K562 (cell line): ENCODE data around the gene IRGQ. TPM values are rescaled to one million over a fixed set of nuclear protein-coding genes. Genes with fewer than 3 reads are reported as not detected.

Source experiments
- BRD9 ChIP-seq: fragments of 450-650 bp; IDR thresholded peaks from 2 replicates; pipeline ENCODE4 v1.6.1; 2018; ENCODE audit warnings: low read depth; ENCODE audit not compliant: partially characterized antibody
- CTBP1 ChIP-seq: fragments of 450-650 bp; IDR thresholded peaks from 2 replicates; pipeline ENCODE4 v1.6.1; 2016; ENCODE audit warnings: borderline replicate concordance
- CTCF ChIP-seq, 3 experiments: IDR thresholded peaks in 2 of 3; conservative IDR thresholded peaks in 1 of 3; 2 replicates each; pipeline ENCODE4 v1.5.1; 2011 to 2012; ENCODE audit warnings: low read length in 3 of 3, mild to moderate bottlenecking in 3 of 3, control low read depth in 2 of 3, improper control_type of control experiment in 1 of 3, inconsistent platforms in 1 of 3, low read depth in 1 of 3, mixed read lengths in 1 of 3, moderate library complexity in 1 of 3; ENCODE audit not compliant: insufficient read depth in 2 of 3
- ESRRB ChIP-seq: fragments of 250-450 bp; sonication (Bioruptor Pico); IDR thresholded peaks from 2 replicates; pipeline ENCODE4 v1.5.0; 2020; ENCODE audit warnings: mild to moderate bottlenecking, moderate library complexity, borderline replicate concordance
- ETV5 ChIP-seq: sonication (generic); formaldehyde crosslinking; IDR thresholded peaks from 2 replicates; pipeline ENCODE4 v1.4.0; 2020; ENCODE audit warnings: low read depth, mild to moderate bottlenecking, missing genetic modification reagents
- HMGN3 ChIP-seq: IDR thresholded peaks from 2 replicates; pipeline ENCODE4 v1.6.1; 2011; ENCODE audit warnings: borderline replicate concordance, low read depth, mild to moderate bottlenecking, mixed read lengths, low read length; ENCODE audit not compliant: insufficient read length; ENCODE audit errors: extremely low read depth
- NCOA1 ChIP-seq: fragments of 450-650 bp; IDR thresholded peaks from 2 replicates; pipeline ENCODE4 v1.6.1; 2016; ENCODE audit warnings: low read depth
- NONO ChIP-seq, 2 experiments: fragments of 200-400 bp in 1 of 2; fragments of 450-650 bp in 1 of 2; formaldehyde crosslinking in 1 of 2; IDR thresholded peaks; 2 replicates each; pipeline ENCODE4 v1.6.1; 2017; ENCODE audit warnings: low read depth in 2 of 2, mild to moderate bottlenecking in 2 of 2, moderate library complexity in 2 of 2, low read length in 1 of 2
- PHB ChIP-seq: fragments of 250-450 bp; sonication (Bioruptor Pico); IDR thresholded peaks from 2 replicates; pipeline ENCODE4 v1.5.0; 2021
- RAD51 ChIP-seq: fragments of 450-650 bp; IDR thresholded peaks from 2 replicates; pipeline ENCODE4 v1.7.1; 2016; ENCODE audit warnings: low read depth, mild to moderate bottlenecking, borderline replicate concordance
- RB1 ChIP-seq: fragments of 450-650 bp; IDR thresholded peaks from 2 replicates; pipeline ENCODE4 v1.6.1; 2017; ENCODE audit warnings: low read depth, mild to moderate bottlenecking
- RBFOX2 ChIP-seq: fragments of 200-400 bp; formaldehyde crosslinking; IDR thresholded peaks from 2 replicates; pipeline ENCODE4 v1.6.1; 2017; ENCODE audit warnings: low read depth, mild to moderate bottlenecking, low read length, moderate library complexity
- SMC3 ChIP-seq: conservative IDR thresholded peaks from 2 replicates; pipeline ENCODE4 v1.6.1; 2011; ENCODE audit warnings: low read depth, low read length, improper control_type of control experiment; ENCODE audit not compliant: insufficient read depth
- TEAD1 ChIP-seq, 2 experiments: fragments of 450-650 bp in 1 of 2; sonication (generic) in 1 of 2; formaldehyde crosslinking; IDR thresholded peaks; 2 replicates each; pipeline versions ENCODE4 v1.4.0 to v1.8.0; 2020 to 2022; ENCODE audit warnings: mild to moderate bottlenecking in 2 of 2, missing genetic modification reagents in 1 of 2
- ZBTB8A ChIP-seq: fragments of 450-650 bp; IDR thresholded peaks from 2 replicates; pipeline ENCODE4 v1.6.1; 2018; ENCODE audit warnings: mild to moderate bottlenecking, moderate library complexity; ENCODE audit not compliant: partially characterized antibody
- ZNF175 ChIP-seq: fragments of 200-800 bp; sonication (Bioruptor generic); IDR thresholded peaks from 2 replicates; pipeline ENCODE4 v1.6.1; 2016; ENCODE audit warnings: low read depth, mild to moderate bottlenecking, missing genetic modification characterization, missing compliant biosample characterization
- ZNF778 ChIP-seq: fragments of 450-650 bp; formaldehyde crosslinking; IDR thresholded peaks from 2 replicates; pipeline ENCODE4 v1.4.0; 2020; ENCODE audit warnings: mild to moderate bottlenecking, moderate library complexity
- polyA plus RNA-seq, 8 experiments: library from polyadenylated mRNA; depleted of rRNA in 4 of 8; stranded (reverse) in 5 of 8; unstranded in 3 of 8; fragments of >200 nt; fragmentation: Nextera tagmentation in 2 of 8; fragmentation: Illumina TruSeq in 1 of 8; extraction: Ambion mirVana in 2 of 8; extraction: Trizol in 1 of 8; gene quantifications; 2 replicates each; pipeline versions ENCODE4 v1.2.1 to v1.2.3, GENCODE V29; 2011 to 2014; ENCODE audit warnings: inconsistent platforms in 1 of 8, missing spikeins in 1 of 8
- total RNA-seq, 7 experiments: library from RNA; depleted of rRNA in 6 of 7; stranded (reverse); fragments of >200 nt in 6 of 7; fragmentation: Illumina TruSeq in 2 of 7; extraction: Trizol in 2 of 7; gene quantifications; 2 replicates each; pipeline versions ENCODE4 v1.2.1 to v1.2.3, GENCODE V29; 2011 to 2021; ENCODE audit warnings: low replicate concordance in 1 of 7
- TF ChIP-seq, protein P1 (sequence below): fragments of 450-650 bp; conservative IDR thresholded peaks from 2 replicates; pipeline ENCODE4 v1.6.1; 2016; ENCODE audit warnings: missing genetic modification characterization, low read depth, mild to moderate bottlenecking, missing compliant biosample characterization, moderate library complexity
- TF ChIP-seq, protein P2 (sequence below): fragments of 250-450 bp; sonication (Bioruptor Pico); IDR thresholded peaks from 2 replicates; pipeline ENCODE4 v1.5.0; 2021
- TF ChIP-seq, protein P3 (sequence below), 2 experiments: fragments of 450-650 bp in 1 of 2; IDR thresholded peaks; 2 replicates each; pipeline ENCODE4 v1.6.1; 2011 to 2017; ENCODE audit warnings: low read depth in 2 of 2, antibody characterized with exemption in 1 of 2, borderline replicate concordance in 1 of 2, low read length in 1 of 2, mild to moderate bottlenecking in 1 of 2, mixed read lengths in 1 of 2; ENCODE audit not compliant: control insufficient read depth in 1 of 2

IRGQ gene
- total and polyA plus RNA-seq, 9 of the 15 experiments (the other 6 are each of a cell fraction or from before 2014, with no cell fraction given) = 3.5 to 19.2 (median 7.9) TPM

DNA sequence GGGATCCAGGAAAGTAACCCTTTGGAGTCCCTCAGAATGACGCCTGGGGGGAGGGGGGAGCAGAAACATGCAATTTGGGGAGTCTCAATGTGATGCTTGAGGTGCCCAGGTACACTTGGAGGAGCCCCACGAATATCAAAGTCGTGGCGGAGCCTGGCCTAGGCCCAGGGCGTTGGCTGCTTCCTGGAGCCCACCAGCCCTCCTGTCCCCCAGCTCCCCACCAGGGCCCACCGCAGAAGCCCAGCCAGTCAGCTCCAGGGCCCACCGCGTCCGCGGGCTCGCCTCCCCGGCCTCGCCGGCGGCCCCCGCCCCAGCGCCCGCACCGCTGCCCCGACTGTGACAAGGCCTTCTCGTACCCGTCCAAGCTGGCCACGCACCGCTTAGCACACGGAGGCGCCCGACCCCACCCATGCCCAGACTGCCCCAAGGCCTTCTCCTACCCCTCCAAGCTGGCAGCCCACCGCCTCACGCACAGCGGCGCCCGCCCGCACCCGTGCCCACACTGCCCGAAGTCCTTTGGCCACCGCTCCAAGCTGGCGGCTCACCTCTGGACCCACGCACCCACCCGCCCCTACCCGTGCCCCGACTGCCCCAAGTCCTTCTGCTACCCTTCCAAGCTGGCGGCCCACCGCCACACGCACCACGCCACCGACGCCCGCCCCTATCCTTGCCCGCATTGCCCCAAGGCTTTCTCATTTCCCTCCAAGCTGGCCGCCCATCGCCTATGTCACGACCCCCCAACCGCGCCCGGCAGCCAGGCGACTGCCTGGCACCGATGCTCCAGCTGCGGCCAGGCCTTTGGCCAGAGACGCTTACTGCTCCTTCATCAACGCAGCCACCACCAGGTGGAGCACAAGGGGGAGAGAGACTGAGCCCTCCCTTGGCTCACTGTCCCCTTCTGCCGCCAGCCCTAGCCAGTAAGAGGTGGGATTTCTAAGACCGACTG is 60.8 kb downstream of the IRGQ start (continued):
- TF ChIP-seq HMGN3 (no peak), CTBP1 (no peak), ZNF175 (CRISPR knock-in tag) (no peak), TEAD1 (CRISPR knock-in tag; IDR thresholded peaks at IDR 0.05) (no peak), NCOA1 (no peak), RB1 (no peak), NONO (IDR thresholded peaks at IDR 0.05; ENCODE audit: low read depth in 2 of 2, low read length in 1 of 2) (no peak), ZBTB8A (no peak), PHB (CRISPR knock-in tag) (no peak), CTCF (IDR thresholded peaks at IDR 0.05 in 2 of 3, conservative IDR thresholded peaks at IDR 0.05 in 1 of 3; ENCODE audit: insufficient read depth in 2 of 3, low read depth in 1 of 3, low read length in 3 of 3) (peak; percentile 54 to 56 (median 55)), SMC3 (peak; percentile 49; the same call in 1 of the 2 replicates), ESRRB (no peak), ZNF778 (CRISPR knock-in tag) (no peak), ETV5 (CRISPR knock-in tag) (no peak), BRD9 (no peak), RAD51 (no peak), RBFOX2 (no peak)
- TF ChIP-seq, protein P1, sequence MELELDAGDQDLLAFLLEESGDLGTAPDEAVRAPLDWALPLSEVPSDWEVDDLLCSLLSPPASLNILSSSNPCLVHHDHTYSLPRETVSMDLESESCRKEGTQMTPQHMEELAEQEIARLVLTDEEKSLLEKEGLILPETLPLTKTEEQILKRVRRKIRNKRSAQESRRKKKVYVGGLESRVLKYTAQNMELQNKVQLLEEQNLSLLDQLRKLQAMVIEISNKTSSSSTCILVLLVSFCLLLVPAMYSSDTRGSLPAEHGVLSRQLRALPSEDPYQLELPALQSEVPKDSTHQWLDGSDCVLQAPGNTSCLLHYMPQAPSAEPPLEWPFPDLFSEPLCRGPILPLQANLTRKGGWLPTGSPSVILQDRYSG (tag) = no peak
- TF ChIP-seq, protein P2, sequence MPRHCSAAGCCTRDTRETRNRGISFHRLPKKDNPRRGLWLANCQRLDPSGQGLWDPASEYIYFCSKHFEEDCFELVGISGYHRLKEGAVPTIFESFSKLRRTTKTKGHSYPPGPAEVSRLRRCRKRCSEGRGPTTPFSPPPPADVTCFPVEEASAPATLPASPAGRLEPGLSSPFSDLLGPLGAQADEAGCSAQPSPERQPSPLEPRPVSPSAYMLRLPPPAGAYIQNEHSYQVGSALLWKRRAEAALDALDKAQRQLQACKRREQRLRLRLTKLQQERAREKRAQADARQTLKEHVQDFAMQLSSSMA (CRISPR knock-in tag) = no peak
- TF ChIP-seq, protein P3, sequence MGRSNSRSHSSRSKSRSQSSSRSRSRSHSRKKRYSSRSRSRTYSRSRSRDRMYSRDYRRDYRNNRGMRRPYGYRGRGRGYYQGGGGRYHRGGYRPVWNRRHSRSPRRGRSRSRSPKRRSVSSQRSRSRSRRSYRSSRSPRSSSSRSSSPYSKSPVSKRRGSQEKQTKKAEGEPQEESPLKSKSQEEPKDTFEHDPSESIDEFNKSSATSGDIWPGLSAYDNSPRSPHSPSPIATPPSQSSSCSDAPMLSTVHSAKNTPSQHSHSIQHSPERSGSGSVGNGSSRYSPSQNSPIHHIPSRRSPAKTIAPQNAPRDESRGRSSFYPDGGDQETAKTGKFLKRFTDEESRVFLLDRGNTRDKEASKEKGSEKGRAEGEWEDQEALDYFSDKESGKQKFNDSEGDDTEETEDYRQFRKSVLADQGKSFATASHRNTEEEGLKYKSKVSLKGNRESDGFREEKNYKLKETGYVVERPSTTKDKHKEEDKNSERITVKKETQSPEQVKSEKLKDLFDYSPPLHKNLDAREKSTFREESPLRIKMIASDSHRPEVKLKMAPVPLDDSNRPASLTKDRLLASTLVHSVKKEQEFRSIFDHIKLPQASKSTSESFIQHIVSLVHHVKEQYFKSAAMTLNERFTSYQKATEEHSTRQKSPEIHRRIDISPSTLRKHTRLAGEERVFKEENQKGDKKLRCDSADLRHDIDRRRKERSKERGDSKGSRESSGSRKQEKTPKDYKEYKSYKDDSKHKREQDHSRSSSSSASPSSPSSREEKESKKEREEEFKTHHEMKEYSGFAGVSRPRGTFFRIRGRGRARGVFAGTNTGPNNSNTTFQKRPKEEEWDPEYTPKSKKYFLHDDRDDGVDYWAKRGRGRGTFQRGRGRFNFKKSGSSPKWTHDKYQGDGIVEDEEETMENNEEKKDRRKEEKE (IDR thresholded peaks at IDR 0.05; ENCODE audit: borderline replicate concordance in 1 of 2, control insufficient read depth in 1 of 2, low read depth in 2 of 2, low read length in 1 of 2) = no peak
